ENCODE measurements around the gene UTP18.

- no peak for TF ChIP-seq CTCF (conservative IDR thresholded peaks at IDR 0.05; ENCODE audit: low read depth, low read length)
- no peak for TF ChIP-seq EZH2 (IDR thresholded peaks at IDR 0.05; ENCODE audit: low read length, unreplicated experiment)
- no peak for TF ChIP-seq EZH2phosphoT487 (IDR thresholded peaks at IDR 0.05; ENCODE audit: borderline replicate concordance, low read length)
Measured at GRCh38 chr17:51319186-51319585, 58.8 kb downstream of the UTP18 start.
